Epithelial cell of esophagus (primary cell): ENCODE results near the gene TLE6.
"Not testable (repeated sequence)": the region's sequence is repeated elsewhere in the genome, so short reads cannot be mapped to it uniquely, and the experiment has no call there.

ENCODE experiments used
- DNase-seq: peaks from one replicate; pipeline ENCODE4 v3.0.0; 2010; ENCODE audit warnings: low read depth
- H3K4me3 ChIP-seq: 2 replicates; pipeline ENCODE4 v1.5.1; 2011; ENCODE audit warnings: mild to moderate bottlenecking, low read length, control low read depth
- CTCF ChIP-seq: IDR thresholded peaks from 2 replicates; pipeline ENCODE4 v1.5.1; 2011; ENCODE audit warnings: low read depth, mild to moderate bottlenecking, low read length, control low read depth, inconsistent platforms; ENCODE audit not compliant: insufficient read depth; ENCODE audit errors: missing control alignments

TLE6 gene

GRCh38 chr19:2977001-2977745 is at the start of gene TLE6:
Gene TLE6, plus strand, starts transcription at chr19:2977564. Its CDS starts 670 bp downstream, at chr19:2978234.
- TF ChIP-seq CTCF: no peak
- DNase-seq: peak; percentile 96
- peak within 1 kb of the TSS; percentile 52 for H3K4me3 ChIP-seq

GRCh38 chr19:2933490-2933910 is 43.9 kb upstream of the TLE6 start:
- no peak for DNase-seq
- H3K4me3 ChIP-seq: no peak overlapping the region
- no peak for TF ChIP-seq CTCF

- DNase-seq, H3K4me3 ChIP-seq: not testable (repeated sequence)
Observed at GRCh38 chr19:2935863-2936262, 41.5 kb upstream of the TLE6 start.

GRCh38 chr19:2942928-2943640 is 34.3 kb upstream of the TLE6 start:
- TF ChIP-seq CTCF: no peak
- no peak for DNase-seq
- no peak overlapping the region for H3K4me3 ChIP-seq

- DNase-seq: no peak
- peak overlapping the region; percentile 91 for H3K4me3 ChIP-seq
Observed at GRCh38 chr19:2944403-2944774, 33.0 kb upstream of the TLE6 start.

GRCh38 chr19:2944775-2945574 is 32.4 kb upstream of the TLE6 start, which contains the start of gene ZNF77:
Gene ZNF77, minus strand, starts transcription at chr19:2944971. Its CDS starts 131 bp downstream, at chr19:2944840.
- no peak for TF ChIP-seq CTCF
- peak within 1 kb of the TSS; percentile 91 for H3K4me3 ChIP-seq
- DNase-seq: peak; percentile 100

More at GRCh38 chr19:2944403-2944774, 33.0 kb upstream of the TLE6 start:
- no peak for TF ChIP-seq CTCF
